ENCODE measurements around the gene IL1R1. TPM values are rescaled to one million over a fixed set of nuclear protein-coding genes. Genes with fewer than 3 reads are reported as not detected.

Gene IL1R1
- total and polyA plus RNA-seq, 2 of the 4 experiments (the other 2 are of a cell fraction) = 6.5 to 13.8 TPM

- Histone ChIP-seq H3K9ac (ENCODE audit: low read depth, low read length) (no peak overlapping the region), H4K91ac (ENCODE audit: insufficient read depth, low read depth, low read length) (no peak overlapping the region), H3K27me3 (ENCODE audit: control insufficient read depth, insufficient read depth, low read length) (no peaks in the 10 kb centered on the region), H3K4me2 (ENCODE audit: low read depth, low read length) (no peak overlapping the region), H3K36me3 (ENCODE audit: control insufficient read depth, insufficient read depth, low read length) (peaks cover 47% of the 10 kb centered on the region), H2BK120ac (ENCODE audit: low read depth, low read length) (no peak overlapping the region), H3K14ac (replicated peaks; ENCODE audit: low read depth, low read length) (no peak overlapping the region), H2BK15ac (ENCODE audit: low read depth, low read length) (no peak overlapping the region), H3K23ac (ENCODE audit: low read depth, low read length) (no peak overlapping the region), H2BK20ac (ENCODE audit: low read depth, low read length) (no peak overlapping the region), H2AK5ac (ENCODE audit: low read depth, low read length) (no peak overlapping the region), H3K79me1 (ENCODE audit: low read depth in 1 of 2, low read length in 2 of 2) (peaks cover 4 to 17% of the 10 kb centered on the region in 2 experiments), H3K4me3 (ENCODE audit: insufficient read depth, low read depth, low read length) (no peak overlapping the region), H2BK5ac (ENCODE audit: low read depth, low read length, poor library complexity, severe bottlenecking) (no peak overlapping the region), H3K18ac (ENCODE audit: low read depth, low read length) (no peak overlapping the region), H4K8ac (ENCODE audit: low read depth in 2 of 2, low read length in 2 of 2) (no peak overlapping the region), H4K5ac (ENCODE audit: low read depth, low read length) (no peak overlapping the region), H2AK9ac (replicated peaks; ENCODE audit: low read depth, low read length, poor library complexity) (no peak overlapping the region), H3K9me1 (ENCODE audit: insufficient read depth, low read length) (peaks cover 4% of the 10 kb centered on the region; the same call in 1 of the 2 replicates), H3K4ac (ENCODE audit: low read depth, low read length) (no peak overlapping the region), H2AFZ (replicated peaks; ENCODE audit: low read length, poor library complexity) (no peak overlapping the region), H3K4me1 (ENCODE audit: control insufficient read depth, insufficient read depth, low read length) (peaks cover 15% of the 10 kb centered on the region), H3K27ac (ENCODE audit: insufficient read depth, low read length) (no peak overlapping the region), H3K9me3 (ENCODE audit: control insufficient read depth, insufficient read depth, low read length) (peaks cover 2% of the 10 kb centered on the region; the same call in 1 of the 2 replicates), H4K20me1 (ENCODE audit: insufficient read depth, low read length) (no peaks in the 10 kb centered on the region), H3K56ac (ENCODE audit: extremely low read depth, insufficient read depth, low read length) (no peak overlapping the region)
- DNase-seq (no peak), ATAC-seq (ENCODE audit: low read depth) (no peak)
- dilution Hi-C loops (cut with HindIII; ENCODE audit: low sequenced_read_pairs, unreplicated experiment) (loop anchor here (25.0 kb wide), 1 partner anchor 147 kb away; no protein-coding TSS in a partner anchor), intact Hi-C loops (cut with micrococcal nuclease) (no loop called here), in situ Hi-C loops (cut with MboI; ENCODE audit: low sequenced_read_pairs) (no loop called here)
- POLR2A ChIA-PET (ENCODE audit: unreplicated experiment) = no interaction called here
- WGBS, 2 experiments (ENCODE audit: extremely low coverage in 2 of 2, insufficient read length in 1 of 2) = no CpG with 5 or more reads among the region's 1 CpG
- TF ChIP-seq MXI1 (IDR thresholded peaks at IDR 0.05; ENCODE audit: borderline replicate concordance, low read depth, low read length) (no peak), BHLHE40 (IDR thresholded peaks at IDR 0.05; ENCODE audit: low read depth, low read length) (no peak), USF2 (IDR thresholded peaks at IDR 0.05; ENCODE audit: low read depth, low read length) (no peak), CTCF (conservative IDR thresholded peaks at IDR 0.05; ENCODE audit: low read depth, low read length) (no peak), NFE2L2 (IDR thresholded peaks at IDR 0.05; ENCODE audit: low read depth, low read length) (no peak), MAZ (IDR thresholded peaks at IDR 0.05; ENCODE audit: borderline replicate concordance, low read depth, low read length) (no peak), RAD21 (IDR thresholded peaks at IDR 0.05; ENCODE audit: low read length) (no peak), POLR2A (IDR thresholded peaks at IDR 0.05; ENCODE audit: low read depth, low read length) (no peak), FOS (IDR thresholded peaks at IDR 0.05; ENCODE audit: low read depth, low read length) (no peak), CHD1 (IDR thresholded peaks at IDR 0.05; ENCODE audit: low read depth, low read length) (no peak), SMC3 (IDR thresholded peaks at IDR 0.05; ENCODE audit: low read depth, low read length) (no peak), ELK1 (IDR thresholded peaks at IDR 0.05; ENCODE audit: borderline replicate concordance, low read depth, low read length) (no peak), RFX5 (IDR thresholded peaks at IDR 0.05; ENCODE audit: low read depth, low read length) (no peak), RCOR1 (IDR thresholded peaks at IDR 0.05; ENCODE audit: insufficient replicate concordance, low read length) (no peak), MAFK (IDR thresholded peaks at IDR 0.05; ENCODE audit: low read depth, low read length) (no peak), CEBPB (IDR thresholded peaks at IDR 0.05; ENCODE audit: low read depth, low read length) (no peak)
- CTCF ChIA-PET = interaction anchor here (1.6 kb wide), 1 partner anchor 81 kb away, joined by 6 read pairs; no protein-coding TSS in a partner anchor
- BruUV-seq (replicated peaks) = no TSS peak
These were observed 16.7 kb downstream of the IL1R1 start for GRCh38 chr2:102159295-102159694.

All from IMR-90 (cell line).